BJ (cell line): Measurements from ENCODE around the gene OR5K3. TPM values are rescaled to one million over a fixed set of nuclear protein-coding genes. Genes with fewer than 3 reads are reported as not detected.

Experiments used
- CTCF ChIA-PET: fragments of 350-600 bp; formaldehyde crosslinking; extraction: SDS; loops from one replicate; lab custom pipeline; 2021; ENCODE audit warnings: antibody characterized with exemption, inconsistent platforms; lab: Yijun Ruan, JAX
- POLR2A ChIA-PET: fragments of 300-600 bp; sonication (Branson Sonifier 250); formaldehyde crosslinking; extraction: SDS; loops from one replicate; lab custom pipeline; 2021; ENCODE audit warnings: antibody characterized with exemption; lab: Charles Lee
- DNase-seq: peaks from one replicate; pipeline ENCODE4 v3.0.0-alpha.2; 2011; ENCODE audit warnings: low read depth
- H3K27me3 ChIP-seq: 2 replicates; pipeline ENCODE4 v1.6.0; 2011; ENCODE audit warnings: low read length; ENCODE audit not compliant: control insufficient read depth, insufficient read depth
- H3K36me3 ChIP-seq: 2 replicates; pipeline ENCODE4 v1.5.1; 2011; ENCODE audit warnings: low read length; ENCODE audit not compliant: control insufficient read depth, insufficient read depth
- H3K4me3 ChIP-seq: 2 replicates; pipeline ENCODE4 v1.5.1; 2011; ENCODE audit warnings: low read depth, mild to moderate bottlenecking, control low read depth, low read length
- CTCF ChIP-seq: IDR thresholded peaks from 2 replicates; pipeline ENCODE4 v1.5.1; 2011; ENCODE audit warnings: low read depth, mild to moderate bottlenecking, control low read depth, inconsistent platforms, low read length, moderate library complexity; ENCODE audit not compliant: insufficient read depth
- polyA plus RNA-seq: library from polyadenylated mRNA; depleted of rRNA; stranded (reverse); fragments of >200 nt; gene quantifications from 2 replicates; pipeline ENCODE4 v1.2.3, GENCODE V29; 2011

OR5K3 gene
- polyA plus RNA-seq, 1 experiment, result not detected

DNA sequence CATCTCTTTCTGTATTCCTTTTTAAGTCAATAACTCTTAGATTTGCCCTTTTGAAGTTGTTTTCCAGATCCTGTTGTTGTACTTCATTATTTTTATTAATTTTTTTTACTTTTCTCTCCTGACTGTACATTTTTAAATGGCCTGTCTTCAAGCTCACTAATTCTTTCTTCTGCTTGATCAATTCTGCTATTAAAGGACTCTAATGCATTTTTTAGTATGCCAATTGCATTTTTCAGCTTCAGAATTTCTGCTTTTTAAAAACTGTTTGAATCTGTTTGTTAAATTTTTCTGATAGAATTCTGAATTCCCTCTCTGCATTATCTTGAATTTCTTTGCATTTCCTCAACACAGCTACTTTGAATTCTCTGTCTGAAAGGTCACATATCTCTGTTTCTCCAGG, 31.2 kb upstream of the OR5K3 start:
- no peak for DNase-seq
- no peak for TF ChIP-seq CTCF
- POLR2A ChIA-PET, result no interaction called here
- Histone ChIP-seq H3K27me3 (no peaks in the 10 kb centered on the region), H3K36me3 (no peaks in the 10 kb centered on the region), H3K4me3 (no peak overlapping the region)
- CTCF ChIA-PET, result no interaction called here

- no peak for TF ChIP-seq CTCF
- Histone ChIP-seq H3K27me3 (no peaks in the 10 kb centered on the region), H3K36me3 (no peaks in the 10 kb centered on the region), H3K4me3 (no peak overlapping the region)
- DNase-seq, result no peak
- POLR2A ChIA-PET, result no interaction called here
- CTCF ChIA-PET, result no interaction called here
These were observed 30.3 kb upstream of the OR5K3 start for GRCh38 chr3:98359993-98360675.

DNA sequence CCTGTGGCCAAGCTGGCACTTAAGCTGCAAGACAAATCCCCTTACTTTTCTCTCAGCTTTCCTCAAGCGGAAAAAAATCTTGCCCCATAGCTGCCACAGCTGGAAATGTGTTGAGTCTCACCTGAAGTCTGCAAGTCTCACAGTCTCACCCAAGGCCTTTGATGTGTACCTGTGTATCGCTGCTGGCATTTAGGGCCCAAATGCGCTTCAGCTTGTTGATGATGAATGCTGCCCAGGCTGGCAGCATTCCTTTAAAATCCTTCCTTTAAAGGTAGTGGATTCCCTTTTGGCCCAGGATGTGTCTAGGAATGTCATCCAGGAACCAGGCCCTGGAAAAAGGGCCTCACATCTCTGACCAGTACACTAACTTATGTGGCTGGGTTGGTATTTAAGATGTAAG, 29.8 kb upstream of the OR5K3 start:
- POLR2A ChIA-PET, result no interaction called here
- CTCF ChIA-PET, result no interaction called here

GRCh38 chr3:98361289-98361688, 29.2 kb upstream of the OR5K3 start:
- no peak for DNase-seq
- ChIA-PET CTCF (no interaction called here), POLR2A (no interaction called here)
- no peak for TF ChIP-seq CTCF
- H3K4me3 ChIP-seq, result no peak overlapping the region
- no peaks in the 10 kb centered on the region for H3K27me3 ChIP-seq
- H3K36me3 ChIP-seq, result no peaks in the 10 kb centered on the region

More for the DNA sequence above, 29.8 kb upstream of the OR5K3 start:
- no peak for DNase-seq
- Histone ChIP-seq H3K36me3 (no peaks in the 10 kb centered on the region), H3K4me3 (no peak overlapping the region), H3K27me3 (no peaks in the 10 kb centered on the region)
- no peak for TF ChIP-seq CTCF

- POLR2A ChIA-PET, result no interaction called here
- no peaks in the 10 kb centered on the region for H3K36me3 ChIP-seq
- H3K4me3 ChIP-seq, result no peak overlapping the region
- CTCF ChIA-PET, result interaction anchor here (1.0 kb wide), 1 partner anchor 9 kb away, joined by 4 read pairs; no protein-coding TSS in a partner anchor
- DNase-seq, result no peak
- no peak for TF ChIP-seq CTCF
- H3K27me3 ChIP-seq, result no peaks in the 10 kb centered on the region
These were observed 22.8 kb upstream of the OR5K3 start for GRCh38 chr3:98367464-98368246.
